ENCODE measurements around the gene SARNP.
"Not testable (repeated sequence)": the region's sequence is repeated elsewhere in the genome, so short reads cannot be mapped to it uniquely, and the experiment has no call there.

Gene SARNP

GRCh38 chr12:55817345-55818139, at the start of gene SARNP, which contains the start of gene ORMDL2:
Gene SARNP (minus strand): TSS chr12:55817724. CDS start chr12:55817701, 23 bp downstream.
Gene ORMDL2 (plus strand): TSS chr12:55818041. CDS start chr12:55819000, 959 bp downstream.
- in situ Hi-C loops (cut with MboI; ENCODE audit: low sequenced_read_pairs), result no loop called here

DNA sequence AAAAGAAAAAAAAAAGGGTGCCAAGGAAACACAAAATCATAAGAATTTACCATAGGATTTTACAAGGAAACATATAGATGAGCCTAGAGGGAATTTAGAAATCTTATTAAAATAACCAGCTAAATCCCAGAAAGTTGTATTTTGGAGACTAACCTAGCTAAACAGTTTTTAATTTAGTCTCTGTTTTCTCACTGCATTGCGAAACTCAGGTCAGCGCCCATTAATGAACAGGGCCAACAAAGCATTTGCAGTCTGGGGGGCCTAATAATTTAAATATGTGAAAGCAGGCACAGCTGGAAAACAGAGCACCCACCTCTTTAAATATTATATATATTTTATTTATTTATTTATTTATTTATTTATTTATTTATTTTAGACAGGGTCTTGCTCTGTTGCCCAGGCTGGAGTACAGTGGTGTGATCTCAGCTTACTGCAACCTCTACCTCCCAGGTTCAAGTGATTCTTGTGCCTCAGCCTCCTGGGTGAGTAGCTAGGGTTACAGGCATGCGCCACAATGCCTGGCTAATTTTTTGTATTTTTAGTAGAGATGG, 49.0 kb upstream of the SARNP start:
- in situ Hi-C loops (cut with MboI; ENCODE audit: low sequenced_read_pairs), result not testable (repeated sequence)

- in situ Hi-C loops (cut with MboI; ENCODE audit: low sequenced_read_pairs), result no loop called here
Measured at GRCh38 chr12:55865327-55865726, 47.8 kb upstream of the SARNP start.

DNA sequence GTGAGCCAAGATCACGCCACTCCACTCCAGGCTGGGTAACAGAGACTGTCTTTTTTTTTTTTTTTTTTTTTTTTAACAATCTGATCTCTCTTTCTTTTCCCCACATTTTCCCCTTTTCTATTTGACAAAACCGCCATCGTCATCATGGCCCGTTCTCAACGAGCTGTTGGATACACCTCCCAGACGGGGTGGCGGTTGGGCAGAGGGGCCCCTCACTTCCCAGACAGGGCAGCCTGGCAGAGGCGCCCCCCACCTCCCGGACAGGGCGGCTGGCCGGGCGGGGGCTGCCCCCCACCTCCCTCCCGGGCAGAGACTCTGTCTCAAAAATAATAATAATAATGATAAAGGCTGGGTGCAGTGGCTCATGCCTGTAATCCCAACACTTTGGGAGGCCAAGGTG, 45.4 kb upstream of the SARNP start:
- in situ Hi-C loops (cut with MboI; ENCODE audit: low sequenced_read_pairs), result not testable (repeated sequence)

GRCh38 chr12:55862286-55862685, 44.8 kb upstream of the SARNP start:
- in situ Hi-C loops (cut with MboI; ENCODE audit: low sequenced_read_pairs), result no loop called here

DNA sequence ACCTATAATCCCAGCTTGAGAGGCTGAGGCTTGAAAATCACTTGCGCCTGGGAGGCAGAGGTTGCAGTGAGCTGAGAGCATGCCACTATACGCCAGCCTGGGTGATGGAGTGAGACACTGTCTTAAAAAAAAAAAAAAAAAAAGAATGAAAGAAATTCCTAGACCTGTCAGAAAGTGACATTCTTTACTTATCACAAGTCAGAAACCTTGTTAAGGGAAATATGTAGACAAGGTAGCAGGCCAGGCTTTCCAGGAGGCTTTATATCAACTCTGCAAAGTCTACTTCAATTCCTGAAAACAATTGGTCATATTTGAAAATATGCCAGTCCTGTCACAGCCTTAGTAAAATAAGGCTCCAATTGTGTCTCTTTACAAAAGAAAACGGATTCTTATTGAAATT, 44.3 kb upstream of the SARNP start:
- in situ Hi-C loops (cut with MboI; ENCODE audit: low sequenced_read_pairs), result no loop called here

DNA sequence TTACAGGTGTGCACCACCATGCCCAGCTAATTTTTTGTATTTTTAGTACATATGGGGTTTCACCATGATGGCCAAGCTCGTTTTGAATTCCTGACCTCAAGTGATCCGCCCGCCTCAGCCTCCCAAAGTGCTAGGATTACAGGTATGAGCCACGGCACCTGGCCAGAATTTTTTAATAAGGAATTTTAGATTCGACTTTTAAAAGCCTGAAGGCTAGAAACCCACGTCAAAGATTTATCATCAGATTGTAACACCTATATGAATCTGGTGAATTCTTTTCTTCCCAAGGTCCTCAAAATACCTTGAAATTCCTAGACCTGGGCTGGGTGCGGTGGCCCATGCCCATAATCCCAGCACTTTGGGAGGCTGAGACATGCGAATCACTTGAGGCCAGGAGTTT, 43.9 kb upstream of the SARNP start:
- in situ Hi-C loops (cut with MboI; ENCODE audit: low sequenced_read_pairs), result no loop called here

DNA sequence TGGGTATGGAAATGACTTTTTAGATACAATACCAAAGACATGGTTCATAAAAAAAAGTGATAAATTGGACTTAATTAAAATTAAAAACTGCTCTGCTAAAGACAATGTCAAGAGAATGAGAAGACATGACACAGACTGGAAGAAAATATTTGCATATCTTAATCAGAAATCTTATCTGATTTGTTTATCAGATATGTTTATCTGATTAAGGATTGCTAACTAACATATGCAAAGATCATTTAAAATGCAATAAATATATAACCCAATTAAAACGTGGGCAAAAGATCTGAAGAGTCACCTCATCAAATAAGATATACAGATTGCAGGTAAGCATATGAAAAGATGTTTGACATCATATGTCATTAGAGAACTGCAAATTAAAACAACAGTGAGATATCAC, 35.2 kb upstream of the SARNP start:
- in situ Hi-C loops (cut with MboI; ENCODE audit: low sequenced_read_pairs), result no loop called here

DNA sequence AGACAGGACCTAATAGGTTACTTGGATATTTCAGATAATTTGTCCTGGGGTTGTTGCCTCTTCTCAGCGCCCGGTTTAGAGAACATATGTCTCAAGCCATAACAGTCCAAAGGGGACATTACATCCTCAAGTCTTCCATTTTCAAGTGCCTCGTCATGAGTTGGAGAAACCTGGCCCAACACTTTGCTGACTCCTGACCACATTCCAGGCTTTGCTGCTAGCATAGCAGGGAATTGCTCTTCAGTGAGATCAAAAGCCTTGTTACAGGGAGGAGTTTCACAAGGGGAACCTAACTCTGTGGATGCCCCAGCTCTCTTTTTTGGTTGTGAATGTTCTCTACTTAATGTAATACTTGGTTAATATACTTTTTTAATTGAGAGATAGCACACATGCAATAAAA, 33.4 kb upstream of the SARNP start:
- in situ Hi-C loops (cut with MboI; ENCODE audit: low sequenced_read_pairs), result no loop called here

DNA sequence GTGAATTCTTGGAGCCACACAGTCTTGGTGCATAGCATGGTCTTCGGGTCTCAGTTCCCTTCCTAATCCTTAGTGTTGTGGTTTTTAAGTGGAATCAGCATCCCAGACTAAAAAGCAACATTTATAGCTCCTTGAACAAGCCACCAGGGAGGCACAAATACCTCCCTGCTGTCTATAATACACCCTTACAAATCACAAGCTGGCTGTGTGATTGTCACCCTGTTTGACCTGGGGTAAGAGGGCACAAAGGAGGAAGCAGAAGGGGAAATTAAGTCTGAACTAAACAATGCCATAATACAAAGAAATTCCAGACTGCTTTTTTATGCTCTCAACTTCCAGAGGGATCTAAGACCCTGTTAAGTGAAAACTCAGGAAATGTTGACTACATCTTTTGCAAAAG, 32.9 kb upstream of the SARNP start:
- in situ Hi-C loops (cut with MboI; ENCODE audit: low sequenced_read_pairs), result no loop called here

DNA sequence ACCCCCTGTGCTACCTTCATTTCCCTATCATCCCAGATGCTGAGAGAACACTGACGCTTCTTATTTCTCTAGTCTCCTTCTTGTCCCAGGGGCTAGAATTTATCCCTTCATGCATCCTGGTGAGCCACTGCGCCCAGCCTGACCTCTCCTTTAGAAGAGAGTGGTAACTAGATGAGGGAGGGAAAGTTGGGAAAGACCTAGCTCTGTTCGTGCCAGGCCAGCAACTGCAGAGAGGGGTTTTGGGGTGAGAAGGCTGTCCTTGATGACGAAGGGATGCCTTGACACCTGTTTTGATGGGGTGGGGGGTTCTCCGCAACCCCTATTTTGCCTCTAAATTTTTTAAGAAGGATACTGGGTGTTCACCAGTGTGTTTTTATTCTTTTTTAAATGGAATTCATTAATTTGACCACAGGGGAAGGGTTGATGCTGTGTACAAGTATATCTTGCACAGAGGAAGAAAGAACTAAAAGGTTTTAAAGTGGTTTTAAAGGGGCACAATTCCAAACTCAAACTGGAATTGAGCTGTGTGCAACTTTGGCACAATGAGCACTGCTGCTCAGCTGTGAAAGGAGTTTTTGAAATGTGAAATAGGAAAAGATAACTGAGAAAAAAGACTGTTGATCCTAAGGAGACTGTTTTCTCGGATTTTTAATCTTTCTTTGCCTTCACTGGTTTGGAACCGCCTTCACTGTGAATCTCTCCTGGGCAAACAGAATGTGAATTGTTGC, 32.3 kb upstream of the SARNP start:
- in situ Hi-C loops (cut with MboI; ENCODE audit: low sequenced_read_pairs), result no loop called here

GRCh38 chr12:55847603-55848291, 30.2 kb upstream of the SARNP start:
- in situ Hi-C loops (cut with MboI; ENCODE audit: low sequenced_read_pairs), result no loop called here

GRCh38 chr12:55847033-55847432, 29.5 kb upstream of the SARNP start:
- in situ Hi-C loops (cut with MboI; ENCODE audit: low sequenced_read_pairs), result no loop called here

- in situ Hi-C loops (cut with MboI; ENCODE audit: low sequenced_read_pairs), result no loop called here
Measured at GRCh38 chr12:55845785-55846496, 28.4 kb upstream of the SARNP start.

GRCh38 chr12:55845361-55845760, 27.8 kb upstream of the SARNP start:
- in situ Hi-C loops (cut with MboI; ENCODE audit: low sequenced_read_pairs), result no loop called here

- in situ Hi-C loops (cut with MboI; ENCODE audit: low sequenced_read_pairs), result no loop called here
Measured at GRCh38 chr12:55844961-55845360, 27.4 kb upstream of the SARNP start.

- in situ Hi-C loops (cut with MboI; ENCODE audit: low sequenced_read_pairs), result no loop called here
Measured at GRCh38 chr12:55843431-55843830, 25.9 kb upstream of the SARNP start.

- in situ Hi-C loops (cut with MboI; ENCODE audit: low sequenced_read_pairs), result no loop called here
Measured at GRCh38 chr12:55842681-55843429, 25.3 kb upstream of the SARNP start, which contains the start of gene MMP19. Gene MMP19 (minus strand): TSS chr12:55842936. CDS start chr12:55842830, 106 bp downstream.

GRCh38 chr12:55840581-55841351, 23.2 kb upstream of the SARNP start:
- in situ Hi-C loops (cut with MboI; ENCODE audit: low sequenced_read_pairs), result no loop called here

All from hTERT RPE-1 (cell line).